Thyroid gland (tissue), 4 donors: ENCODE measurements around the gene TTC3. TPM values are rescaled to one million over a fixed set of nuclear protein-coding genes. Genes with fewer than 3 reads are reported as not detected.

Experiments used
- DNase-seq, 2 donors: peaks; one replicate each; pipeline ENCODE4 v3.0.0-alpha.2; 2019
- H3K27ac ChIP-seq, 3 donors: fragments of 200-600 bp; sonication (generic); 1 replicate in 2 of 3; 2 replicates in 1 of 3; pipeline ENCODE4 v1.5.1; 2016 to 2019; ENCODE audit warnings: mild to moderate bottlenecking in 1 of 3, moderate library complexity in 1 of 3
- H3K27me3 ChIP-seq: fragments of 200-600 bp; sonication (generic); one replicate; pipeline ENCODE4 v1.5.1; 2019
- H3K36me3 ChIP-seq, 2 donors: fragments of 200-600 bp; sonication (generic); one replicate each; pipeline ENCODE4 v1.5.1; 2016 to 2019
- H3K4me1 ChIP-seq, 2 donors: fragments of 200-600 bp; sonication (generic); one replicate each; pipeline ENCODE4 v1.5.1; 2017 to 2019
- H3K4me3 ChIP-seq, 3 donors: fragments of 200-600 bp; sonication (generic); replicated peaks in 1 of 3; 1 replicate in 2 of 3; 2 replicates in 1 of 3; pipeline ENCODE4 v1.5.1; 2016; ENCODE audit warnings: mild to moderate bottlenecking in 1 of 3
- H3K9me3 ChIP-seq: fragments of 200-600 bp; sonication (generic); one replicate; pipeline ENCODE4 v1.5.1; 2017
- POLR2A ChIP-seq, 2 donors: fragments of 450-650 bp; IDR thresholded peaks; one replicate each; pipeline ENCODE4 v1.6.1; 2017; ENCODE audit warnings: antibody characterized with exemption in 2 of 2, mild to moderate bottlenecking in 2 of 2, moderate library complexity in 1 of 2
- WGBS, 2 donors: methylation state at CpG; one replicate each; pipeline ENCODE4 v1.1.5; 2017; 5-methylcytosine and 5-hydroxymethylcytosine counted together
- intact Hi-C: fragments of 100-400 bp; cut with DNase I; formaldehyde crosslinking; loops from one replicate; pipeline ENCODE4 v1.15.1; 2023
- total RNA-seq, 4 donors: library from RNA; depleted of rRNA; stranded (reverse); fragments of >200 nt; gene quantifications; one replicate each; pipeline ENCODE4 v1.2.3, GENCODE V29; 2016
- TF ChIP-seq, protein P1 (sequence below), 6 experiments: fragments of 200-600 bp in 3 of 6; fragments of 450-650 bp in 3 of 6; sonication (generic) in 3 of 6; IDR thresholded peaks; one replicate each; pipeline ENCODE4 v1.5.1; 2016 to 2019; ENCODE audit warnings: antibody characterized with exemption in 6 of 6, mild to moderate bottlenecking in 2 of 6, inconsistent platforms in 1 of 6, moderate library complexity in 1 of 6

TTC3 gene
- total RNA-seq, 4 donors from 2014 or later, result 206 to 286 (median 251) TPM

GRCh38 chr21:37195610-37196009 is 122.6 kb downstream of the TTC3 start:
- no peak overlapping the region for H3K4me3 ChIP-seq
- TF ChIP-seq, protein P1, sequence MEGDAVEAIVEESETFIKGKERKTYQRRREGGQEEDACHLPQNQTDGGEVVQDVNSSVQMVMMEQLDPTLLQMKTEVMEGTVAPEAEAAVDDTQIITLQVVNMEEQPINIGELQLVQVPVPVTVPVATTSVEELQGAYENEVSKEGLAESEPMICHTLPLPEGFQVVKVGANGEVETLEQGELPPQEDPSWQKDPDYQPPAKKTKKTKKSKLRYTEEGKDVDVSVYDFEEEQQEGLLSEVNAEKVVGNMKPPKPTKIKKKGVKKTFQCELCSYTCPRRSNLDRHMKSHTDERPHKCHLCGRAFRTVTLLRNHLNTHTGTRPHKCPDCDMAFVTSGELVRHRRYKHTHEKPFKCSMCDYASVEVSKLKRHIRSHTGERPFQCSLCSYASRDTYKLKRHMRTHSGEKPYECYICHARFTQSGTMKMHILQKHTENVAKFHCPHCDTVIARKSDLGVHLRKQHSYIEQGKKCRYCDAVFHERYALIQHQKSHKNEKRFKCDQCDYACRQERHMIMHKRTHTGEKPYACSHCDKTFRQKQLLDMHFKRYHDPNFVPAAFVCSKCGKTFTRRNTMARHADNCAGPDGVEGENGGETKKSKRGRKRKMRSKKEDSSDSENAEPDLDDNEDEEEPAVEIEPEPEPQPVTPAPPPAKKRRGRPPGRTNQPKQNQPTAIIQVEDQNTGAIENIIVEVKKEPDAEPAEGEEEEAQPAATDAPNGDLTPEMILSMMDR (IDR thresholded peaks at IDR 0.05), result no peak
- TF ChIP-seq POLR2A (IDR thresholded peaks at IDR 0.05), result no peak
- H3K4me1 ChIP-seq, result no peaks in the 10 kb centered on the region
- no peaks in the 10 kb centered on the region for H3K9me3 ChIP-seq
- WGBS, 2 donors, result 87 to 97% methylated on average over 13 to 15 of the region's 15 CpGs
- no peak for DNase-seq
- H3K27ac ChIP-seq, result no peak overlapping the region
- H3K27me3 ChIP-seq, result no peaks in the 10 kb centered on the region
- peaks cover 14 to 33% of the 10 kb centered on the region in 2 donors for H3K36me3 ChIP-seq
- intact Hi-C loops, result no loop called here

DNA sequence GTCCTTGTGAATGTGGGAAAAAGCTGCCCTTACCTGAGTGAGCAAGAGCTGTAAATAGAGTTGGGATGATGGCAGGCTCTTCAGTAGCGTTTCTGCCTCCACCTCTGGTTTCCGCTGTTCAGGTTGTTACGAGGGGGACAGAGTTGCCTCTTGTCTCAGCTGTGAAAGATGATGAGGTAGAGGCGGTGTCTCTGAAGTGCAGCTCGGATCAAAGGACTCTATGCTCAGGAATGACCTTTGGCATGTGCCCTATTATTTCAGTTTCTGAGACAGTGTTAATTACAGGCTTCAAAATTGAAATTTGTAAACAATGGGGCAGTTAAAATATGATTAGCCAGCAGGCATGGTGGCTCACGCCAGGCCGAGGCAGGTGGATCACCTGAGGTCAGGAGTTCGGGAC is 123.8 kb downstream of the TTC3 start:
- H3K4me3 ChIP-seq, result no peak overlapping the region
- DNase-seq, result no peak
- no peak for TF ChIP-seq POLR2A (IDR thresholded peaks at IDR 0.05)
- TF ChIP-seq, protein P1 (IDR thresholded peaks at IDR 0.05), result no peak
- H3K27ac ChIP-seq, result no peak overlapping the region
- intact Hi-C loops, result no loop called here
- H3K36me3 ChIP-seq, result peaks cover 18 to 37% of the 10 kb centered on the region in 2 donors
- H3K27me3 ChIP-seq, result no peaks in the 10 kb centered on the region
- WGBS, 2 donors, result 94 to 97% methylated on average over 8 of the region's 8 CpGs
- no peaks in the 10 kb centered on the region for H3K4me1 ChIP-seq
- no peaks in the 10 kb centered on the region for H3K9me3 ChIP-seq

DNA sequence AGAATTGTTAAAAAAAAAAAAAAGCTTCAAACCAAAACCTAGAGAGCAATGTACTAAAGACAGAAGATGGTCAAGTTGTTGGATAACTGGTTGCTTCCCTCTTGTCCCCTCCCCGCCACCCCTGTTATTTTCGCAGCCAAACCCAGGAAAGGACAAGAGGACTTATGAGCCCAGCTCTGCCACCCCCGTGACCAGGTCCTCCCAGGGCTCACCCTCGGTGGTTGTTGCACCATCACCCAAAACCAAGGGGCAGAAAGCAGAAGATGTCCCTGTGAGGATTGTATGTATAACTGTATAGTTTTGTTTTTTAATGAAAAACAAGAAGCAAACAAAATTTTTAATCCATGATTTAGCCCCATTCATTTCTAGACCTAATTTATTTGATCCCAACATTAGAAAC is 124.7 kb downstream of the TTC3 start:
- peaks cover 23 to 45% of the 10 kb centered on the region in 2 donors for H3K36me3 ChIP-seq
- DNase-seq, result no peak

DNA sequence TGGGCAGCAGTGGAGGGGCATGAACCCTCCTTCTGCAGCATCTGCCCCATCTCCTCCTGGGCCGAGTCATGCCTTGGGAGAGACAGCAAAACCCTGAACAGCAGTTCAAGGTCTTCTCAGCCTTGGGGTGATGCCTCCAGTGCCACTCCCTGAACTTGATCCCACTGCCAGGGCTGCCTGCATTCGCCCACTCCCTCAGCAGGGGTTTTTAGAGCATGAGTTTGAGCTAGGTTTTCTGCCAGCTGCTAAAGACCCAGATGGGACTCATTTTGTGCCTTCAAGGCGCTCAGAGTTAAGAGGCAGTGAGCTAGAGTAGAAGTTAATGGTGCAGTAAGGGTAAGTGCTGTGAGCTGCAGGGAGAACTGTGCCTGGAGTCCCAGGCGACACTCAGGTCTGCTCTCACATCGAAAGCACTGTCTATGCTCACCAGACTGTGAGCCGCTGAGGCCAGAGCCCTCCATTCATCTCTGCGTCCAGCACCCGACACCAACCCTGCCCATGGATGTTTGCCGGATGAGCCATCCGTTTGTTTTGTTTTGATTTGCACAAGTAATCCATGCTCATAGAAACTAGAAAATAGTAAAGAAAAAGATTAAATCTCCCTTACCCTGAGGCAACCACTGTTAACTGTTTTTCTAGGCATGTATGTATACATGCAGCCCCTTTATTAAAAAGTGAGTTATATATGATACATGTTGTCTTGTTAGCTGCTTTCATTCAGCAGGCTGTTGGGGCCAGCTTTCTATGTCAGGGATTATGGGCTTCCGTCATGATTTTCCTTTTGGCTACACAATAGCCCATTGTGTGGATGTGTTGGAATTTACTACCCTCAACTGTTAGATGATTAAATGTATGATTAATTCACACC is 126.2 kb downstream of the TTC3 start:
- no peaks in the 10 kb centered on the region for H3K9me3 ChIP-seq
- no peaks in the 10 kb centered on the region for H3K27me3 ChIP-seq
- no peak for DNase-seq
- TF ChIP-seq POLR2A (IDR thresholded peaks at IDR 0.05), result no peak
- TF ChIP-seq, protein P1 (IDR thresholded peaks at IDR 0.05), result no peak
- WGBS, 2 donors, result 92 to 95% methylated on average over 10 to 11 of the region's 11 CpGs
- no peak overlapping the region for H3K4me3 ChIP-seq
- intact Hi-C loops, result no loop called here
- peaks cover 27 to 44% of the 10 kb centered on the region in 2 donors for H3K36me3 ChIP-seq
- no peak overlapping the region for H3K27ac ChIP-seq
- H3K4me1 ChIP-seq, result no peaks in the 10 kb centered on the region

More for the DNA sequence above, 124.7 kb downstream of the TTC3 start:
- H3K27me3 ChIP-seq, result no peaks in the 10 kb centered on the region
- H3K9me3 ChIP-seq, result no peaks in the 10 kb centered on the region
- intact Hi-C loops, result no loop called here
- no peak for TF ChIP-seq POLR2A (IDR thresholded peaks at IDR 0.05)
- TF ChIP-seq, protein P1 (IDR thresholded peaks at IDR 0.05), result no peak
- WGBS, 2 donors, result 94 to 95% methylated on average over 4 of the region's 4 CpGs
- H3K4me3 ChIP-seq, result no peak overlapping the region
- H3K27ac ChIP-seq, result no peak overlapping the region
- no peaks in the 10 kb centered on the region for H3K4me1 ChIP-seq
